T-helper 2 cell (primary cell): ENCODE data around the gene ZNHIT1.
A peak's percentile ranks its signal among the peaks of the same experiment; 100 is the strongest.

ENCODE experiments used
- DNase-seq, 5 experiments: peaks; one replicate each; pipeline versions ENCODE4 v3.0.0 to v3.0.0-alpha.2; 2012 to 2022
- total RNA-seq, 2 donors: gene quantifications; one replicate each; lab custom pipeline; 2026; lab: John Stamatoyannopoulos, UW

The ZNHIT1 gene
- total RNA-seq = 35.5 to 44.3 reads per million in 2 donors

DNA sequence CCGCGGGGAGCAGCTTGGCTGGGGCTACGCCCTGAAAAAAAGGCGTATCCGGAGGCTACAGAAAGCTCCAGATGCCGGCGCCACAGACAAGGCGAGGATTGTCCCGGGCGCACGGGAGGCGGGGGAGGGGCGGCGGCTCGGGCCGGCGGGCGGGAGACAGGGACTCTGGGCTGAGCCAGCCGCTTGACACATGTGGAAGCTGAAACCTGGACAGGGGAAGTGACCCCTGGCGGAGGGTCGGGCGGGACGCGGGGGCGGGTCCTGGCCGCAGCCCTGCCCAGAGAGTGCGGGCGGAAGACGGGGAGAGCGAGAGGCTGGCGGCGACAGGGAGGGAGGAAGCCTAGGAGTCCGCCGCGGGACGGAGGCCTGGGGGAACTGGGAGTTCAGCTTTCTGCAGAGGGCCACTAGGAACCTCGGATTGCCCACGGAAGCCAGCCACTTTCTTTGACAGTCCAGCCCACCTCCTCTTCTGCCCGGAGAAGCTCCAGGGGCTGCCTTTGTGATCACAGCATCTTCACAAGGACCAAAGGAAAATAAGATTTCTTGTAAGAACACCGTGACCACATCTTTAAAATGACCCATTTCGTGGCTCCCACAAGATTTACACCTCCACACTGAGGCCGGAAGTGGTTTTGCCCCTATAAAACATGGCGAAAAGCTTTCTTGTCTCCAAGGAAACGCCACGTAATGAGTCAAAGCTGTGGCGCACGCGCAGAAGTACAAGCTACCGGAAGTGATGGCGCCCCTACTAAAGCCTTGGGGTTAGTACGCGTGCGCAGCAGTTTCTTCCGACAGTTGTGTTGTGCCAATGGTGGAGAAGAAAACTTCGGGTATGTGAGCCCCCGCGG lies at the start of gene ZNHIT1, which contains the start of gene PLOD3:
ZNHIT1 (plus strand) TSS at position 778 of the 848 bp plus-strand sequence; CDS start at position 809, 31 bp downstream.
PLOD3 (minus strand) TSS at position 194 of the 848 bp plus-strand sequence. CDS start 307 bp downstream, outside the sequence.
- DNase-seq = peak; percentile 89 to 97 (median 94)

GRCh38 chr7:101168412-101169049 lies 49.4 kb upstream of the ZNHIT1 start:
- no peak for DNase-seq

DNA sequence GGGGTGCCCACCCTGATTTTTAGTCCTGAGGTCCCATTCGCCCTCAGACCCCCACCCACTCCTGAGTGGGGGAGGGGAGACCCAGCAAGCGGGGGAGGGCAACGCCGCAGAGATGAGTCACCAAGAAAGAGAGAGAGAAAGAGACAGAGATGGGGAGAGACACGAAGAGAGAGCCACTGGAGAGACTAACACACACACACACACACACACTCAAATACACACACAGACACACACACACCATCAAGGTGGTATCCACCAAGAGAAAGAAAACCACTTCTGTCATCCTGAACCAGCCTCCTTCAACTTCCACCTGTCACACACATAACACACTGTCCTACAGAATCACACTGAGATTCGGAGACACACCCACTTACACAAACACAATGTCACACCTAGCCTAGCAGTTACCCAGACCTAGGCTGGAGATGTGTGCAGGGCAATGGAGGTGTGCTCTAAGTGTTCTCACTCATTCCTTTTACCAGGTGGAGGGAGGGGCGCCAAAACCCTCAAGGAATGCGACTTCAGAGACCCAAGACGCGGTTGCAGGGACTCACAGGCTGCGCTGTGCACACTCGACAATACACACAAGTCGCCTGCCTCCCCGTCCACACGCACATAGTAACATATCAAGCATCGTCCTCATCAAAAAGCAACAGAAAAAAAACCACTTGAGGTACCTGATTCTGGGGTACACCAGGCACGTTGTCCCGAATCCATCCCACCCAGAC lies 48.7 kb upstream of the ZNHIT1 start:
- no peak for DNase-seq

DNA sequence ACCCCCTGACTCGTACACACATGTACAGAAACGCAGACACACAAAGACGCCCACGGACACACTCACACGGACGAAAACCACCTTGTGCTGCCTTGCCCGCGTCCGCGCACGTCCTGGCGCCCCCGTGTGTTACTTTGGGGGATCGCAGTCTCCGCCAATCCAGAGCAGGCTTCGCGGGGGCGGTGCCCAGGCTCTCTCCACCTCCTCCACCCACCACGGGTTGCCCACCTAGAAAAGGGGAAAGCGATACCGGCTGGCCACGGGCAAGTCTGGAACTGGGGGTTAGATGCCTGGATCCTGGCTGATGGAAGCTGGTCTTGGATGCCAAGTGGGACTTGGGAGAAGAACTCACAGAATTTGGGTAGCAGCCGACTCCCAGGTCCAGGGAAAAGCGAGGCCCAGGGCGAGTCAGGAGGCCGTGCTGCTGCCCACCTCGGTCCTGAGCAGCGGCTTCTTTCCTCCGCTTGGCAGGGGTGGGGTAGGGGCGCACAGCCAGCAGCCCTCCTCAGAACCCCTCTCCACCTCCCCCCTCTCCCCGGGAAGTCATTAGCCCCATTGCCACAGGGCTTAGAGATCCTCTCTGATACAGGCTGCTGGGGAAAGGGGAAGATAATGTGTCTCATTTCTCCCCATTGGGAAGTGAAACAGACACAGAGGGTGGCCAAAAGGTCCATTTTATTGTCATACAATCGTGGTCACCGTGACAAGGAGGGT lies 48.0 kb upstream of the ZNHIT1 start:
- peak; percentile 61 to 74 (median 69) for DNase-seq

DNA sequence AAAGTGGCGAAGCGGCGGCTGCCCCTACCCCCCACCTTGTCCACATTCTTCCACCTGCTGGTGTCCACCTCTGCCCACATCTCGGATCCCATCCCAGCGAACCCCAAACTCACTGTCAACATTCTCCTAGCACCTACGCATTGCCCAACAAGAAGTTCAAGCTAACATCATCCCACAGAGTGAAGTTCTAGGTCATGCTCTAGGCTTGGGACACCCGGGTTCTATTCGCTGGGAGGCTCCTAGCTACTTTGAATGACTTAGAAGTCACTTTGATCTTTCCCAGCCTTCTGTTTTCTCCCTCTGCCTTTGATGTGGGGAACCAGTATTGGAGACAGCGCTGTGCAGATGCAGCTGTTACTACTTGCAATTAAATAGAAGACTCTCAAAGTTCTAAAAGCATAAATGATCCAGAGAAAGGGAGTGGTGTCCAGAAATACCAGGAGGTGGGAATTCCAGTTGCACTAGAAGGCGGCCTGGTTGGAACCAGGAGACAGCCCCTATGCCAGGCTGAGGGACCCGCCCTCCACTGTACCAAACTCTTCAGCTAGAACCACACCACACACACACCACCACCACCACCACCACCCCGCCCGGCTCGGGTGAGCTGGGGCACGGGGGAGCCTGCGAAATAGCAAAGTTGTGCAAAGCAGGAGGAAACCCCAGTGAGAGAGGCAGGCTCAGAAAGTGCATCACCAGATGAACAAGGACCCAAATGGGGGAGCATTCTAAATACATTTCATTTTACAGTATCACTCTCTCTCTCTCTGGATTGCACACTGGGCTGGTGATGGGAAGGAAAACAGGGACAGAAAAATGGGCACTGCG lies 47.1 kb upstream of the ZNHIT1 start:
- DNase-seq = peak in 1 of 5 experiments; percentile 33

DNA sequence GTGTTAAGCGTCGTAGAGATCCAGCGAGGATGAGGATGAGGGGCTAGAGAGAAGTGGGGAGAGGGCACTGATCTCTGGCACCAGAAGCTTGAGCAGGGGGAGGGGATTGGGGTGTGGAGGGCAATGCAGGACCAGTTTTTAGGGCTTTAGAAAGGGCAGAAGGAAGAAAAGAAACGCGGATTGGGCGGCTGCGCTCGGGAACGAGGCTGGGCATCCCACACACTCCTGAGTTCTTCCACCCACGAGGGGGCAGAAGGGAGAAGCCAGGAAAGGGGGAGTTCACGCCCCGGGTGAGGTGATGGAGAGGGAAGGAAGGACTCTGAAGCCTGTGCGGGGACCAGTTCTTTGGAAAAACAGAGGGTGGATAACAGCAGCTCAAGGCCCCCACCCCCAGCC lies 46.5 kb upstream of the ZNHIT1 start:
- no peak for DNase-seq

DNA sequence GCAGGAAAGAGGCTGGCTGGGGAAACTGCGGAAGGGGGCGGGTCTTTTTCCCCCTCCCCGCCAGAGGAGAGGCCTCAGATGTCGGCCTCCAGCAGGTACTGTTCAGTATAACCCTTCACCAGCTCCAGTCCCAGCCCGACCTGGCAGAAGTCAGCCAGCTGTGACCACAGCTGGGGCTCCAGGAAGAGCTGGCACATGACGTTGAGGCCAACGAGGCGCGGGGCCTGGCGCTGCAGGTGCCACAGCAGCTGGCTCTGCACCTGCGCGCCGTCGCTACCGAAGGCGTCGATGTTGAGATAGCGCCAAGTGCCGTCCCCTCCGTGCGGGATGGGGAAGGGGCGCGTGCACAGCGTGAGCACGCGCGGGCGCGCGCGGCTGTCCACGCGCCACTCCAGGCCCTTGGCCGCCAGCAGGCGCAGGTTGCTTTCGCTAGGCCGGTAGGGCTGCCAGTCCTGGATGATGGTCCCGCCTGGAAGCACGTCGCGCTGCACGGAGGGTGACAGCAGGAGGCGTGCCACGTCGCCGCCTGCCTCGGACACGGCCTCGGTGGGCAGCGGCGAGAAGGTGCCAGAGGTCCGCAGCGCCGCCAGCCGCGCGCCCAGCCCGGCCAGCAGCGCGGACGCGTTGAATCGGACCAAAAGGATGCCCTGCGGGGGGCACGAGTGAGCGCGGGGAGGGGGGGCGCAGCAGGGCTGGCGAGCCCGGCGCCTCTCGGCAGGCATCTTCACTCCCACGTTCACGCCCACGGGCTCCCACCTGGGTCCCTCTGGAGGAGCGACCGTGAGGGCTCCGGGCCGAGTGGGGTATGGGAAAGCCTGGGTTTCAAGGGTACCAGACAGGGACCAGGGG lies 45.7 kb upstream of the ZNHIT1 start:
- DNase-seq = peak in 1 of 5 experiments; percentile 50

DNA sequence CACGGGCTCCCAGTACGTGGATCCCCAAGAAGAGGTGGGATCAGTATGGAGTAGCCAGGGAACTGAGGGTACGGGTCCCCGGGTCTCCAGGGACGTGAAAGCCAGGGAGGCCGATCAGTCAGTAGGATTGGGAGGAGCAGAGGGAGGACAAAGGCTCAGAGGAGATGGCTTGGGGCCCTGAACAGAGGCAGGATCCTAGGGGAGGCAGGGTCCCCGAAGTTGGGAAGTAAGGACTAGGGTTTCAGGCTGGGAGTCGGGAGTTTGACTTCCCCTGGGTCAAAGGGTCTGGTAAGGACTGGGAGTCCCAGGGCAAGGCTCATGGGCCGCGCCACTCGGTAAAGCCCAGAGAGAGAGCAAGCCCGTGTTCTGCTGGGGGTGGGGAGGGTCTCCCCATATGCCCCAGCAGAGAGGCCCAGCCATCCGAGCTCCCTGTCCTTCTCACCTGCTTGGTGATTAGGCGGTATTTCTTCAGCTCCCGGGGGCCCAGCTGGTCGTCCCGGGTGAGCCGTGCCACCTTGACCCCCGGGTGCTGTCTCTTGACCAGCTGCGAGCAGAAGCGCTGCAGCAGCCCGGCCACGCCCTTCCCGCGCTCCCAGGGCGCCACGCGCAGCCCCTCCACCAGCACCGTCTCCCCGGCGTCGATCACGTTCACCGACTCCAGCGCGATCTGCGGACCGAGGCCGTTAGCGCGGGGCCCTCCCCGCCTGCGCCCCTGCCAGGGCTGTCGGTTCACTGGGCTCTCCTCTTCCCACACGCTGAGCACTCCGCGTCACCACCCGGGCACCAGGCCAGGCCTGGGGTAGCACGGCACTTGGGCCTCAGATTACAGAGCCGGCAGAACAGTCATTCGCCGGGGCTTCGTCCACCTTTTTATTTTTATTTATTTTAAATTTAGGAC lies 44.9 kb upstream of the ZNHIT1 start:
- DNase-seq = no peak

DNA sequence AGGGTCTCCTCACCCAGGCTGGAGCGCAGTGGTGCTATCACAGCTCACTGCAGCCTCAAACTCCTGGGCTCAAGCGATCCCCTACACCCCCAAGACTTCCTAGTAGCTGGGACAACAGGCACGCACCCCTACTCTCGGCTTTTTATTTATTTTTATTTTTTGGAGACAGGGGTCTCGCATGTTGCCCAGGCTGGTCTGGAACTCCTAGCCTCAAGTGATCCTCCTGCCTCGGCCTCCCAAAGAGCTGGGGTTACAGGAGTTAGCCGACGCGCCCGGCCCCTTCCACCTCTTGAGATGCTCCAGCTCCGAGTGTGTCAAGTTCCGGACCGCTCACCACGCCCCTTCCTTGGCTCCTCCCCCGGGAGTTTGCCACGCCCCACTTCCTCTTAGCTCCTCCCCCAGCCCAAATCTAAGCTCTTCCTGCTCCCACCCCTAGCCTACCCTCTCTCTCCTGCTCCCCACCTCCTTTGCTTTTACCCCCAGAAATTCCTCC lies 44.2 kb upstream of the ZNHIT1 start:
- DNase-seq = peak in 4 of 5 experiments; percentile 30 to 70 (median 54)

GRCh38 chr7:101174322-101174854 lies 43.6 kb upstream of the ZNHIT1 start:
- DNase-seq = no peak

- DNase-seq = no peak
Measured at GRCh38 chr7:101175664-101176063, 42.3 kb upstream of the ZNHIT1 start.

DNA sequence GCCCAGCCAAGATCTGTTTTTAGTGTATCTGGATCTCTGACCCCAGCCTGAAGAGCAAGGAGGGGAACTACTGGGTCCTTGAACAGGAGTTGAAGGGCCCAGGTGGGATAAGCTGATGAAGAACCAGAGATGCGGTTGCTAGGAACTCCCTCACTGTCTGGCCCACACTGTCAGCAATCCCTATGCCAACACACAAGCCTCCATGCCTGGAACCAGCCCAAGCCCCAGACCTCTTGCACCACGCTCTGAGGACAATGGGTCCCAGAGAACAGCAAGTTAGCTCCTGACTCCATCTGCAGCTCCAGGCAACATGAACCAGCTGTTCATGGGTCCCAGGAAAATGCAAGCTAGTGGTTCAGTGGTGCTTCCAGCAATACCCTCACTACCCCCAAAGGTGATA lies 40.3 kb upstream of the ZNHIT1 start:
- DNase-seq = no peak

DNA sequence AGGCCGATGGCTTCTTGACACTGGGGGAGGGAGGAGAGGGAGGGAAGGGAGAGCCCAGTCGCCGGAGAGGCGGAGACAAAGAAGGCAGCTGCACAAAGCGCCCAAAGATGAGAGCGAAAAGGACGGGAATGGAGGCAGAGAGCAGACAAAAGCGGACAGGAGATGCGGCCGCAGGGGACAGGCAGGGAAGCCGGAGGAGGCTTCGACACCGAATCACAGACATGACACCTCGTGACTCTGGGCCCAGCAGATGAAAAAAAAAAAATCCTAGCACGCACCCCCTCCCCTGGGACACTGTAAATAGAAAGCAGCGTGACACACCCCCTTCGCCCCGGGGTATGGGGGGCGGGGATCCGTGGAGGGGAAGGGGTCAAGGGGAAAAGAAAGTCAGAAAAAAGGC lies 38.8 kb upstream of the ZNHIT1 start:
- DNase-seq = no peak

DNA sequence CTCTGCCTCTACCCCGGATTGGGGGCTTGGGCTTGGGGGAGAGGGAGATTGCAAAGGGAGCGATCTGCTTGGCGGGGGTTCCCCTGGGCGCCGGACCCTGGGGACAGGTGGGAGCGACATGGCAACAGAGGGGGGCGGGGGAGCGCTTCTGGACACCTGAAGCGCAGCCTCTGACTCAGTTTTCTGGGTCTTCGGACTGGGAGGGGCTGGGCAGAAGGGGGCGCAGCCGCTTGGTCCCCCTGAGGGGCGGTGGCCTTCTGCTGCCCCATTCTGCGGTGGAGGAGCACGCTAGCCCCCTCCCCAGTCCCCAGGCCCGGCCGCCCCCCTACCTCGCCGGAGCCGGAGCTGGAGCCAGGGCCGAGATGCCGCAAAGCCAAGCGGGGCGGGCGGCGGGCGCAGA lies 38.3 kb upstream of the ZNHIT1 start:
- DNase-seq = no peak

DNA sequence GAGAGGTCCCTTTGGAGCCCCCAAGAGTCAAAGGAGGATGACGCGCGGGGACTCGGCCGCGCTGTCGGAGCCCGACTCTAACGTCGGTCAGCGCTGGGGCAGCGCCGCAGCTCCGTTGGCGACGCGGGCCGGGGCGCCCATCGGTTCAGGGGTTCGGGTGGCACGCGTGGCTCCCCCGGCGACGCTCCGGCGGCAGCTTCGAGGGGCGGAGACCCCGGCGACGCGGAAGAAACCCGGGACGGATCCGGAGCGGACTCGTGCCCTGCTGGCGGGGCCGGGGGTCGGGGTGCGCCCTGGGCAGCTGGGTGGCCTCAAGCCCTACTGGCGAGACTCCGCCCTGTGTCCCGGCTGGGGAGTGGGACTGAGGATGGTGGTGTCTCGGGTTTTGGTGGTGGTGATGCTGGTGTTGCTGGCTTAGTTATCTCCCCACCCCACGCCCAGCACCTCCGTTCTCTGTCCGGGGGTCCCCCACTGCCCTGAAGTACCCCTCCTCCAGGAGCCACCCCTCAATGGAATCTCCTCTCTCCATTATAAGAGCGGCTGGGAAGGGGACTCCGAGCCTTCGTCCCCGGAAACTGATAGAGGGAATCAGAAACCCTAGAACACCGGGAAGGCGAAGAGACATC lies 37.7 kb upstream of the ZNHIT1 start, which contains the start of gene NAT16:
NAT16 (minus strand) TSS at position 164 of the 626 bp plus-strand sequence. CDS start 5,486 bp downstream, outside the sequence.
- DNase-seq = no peak

DNA sequence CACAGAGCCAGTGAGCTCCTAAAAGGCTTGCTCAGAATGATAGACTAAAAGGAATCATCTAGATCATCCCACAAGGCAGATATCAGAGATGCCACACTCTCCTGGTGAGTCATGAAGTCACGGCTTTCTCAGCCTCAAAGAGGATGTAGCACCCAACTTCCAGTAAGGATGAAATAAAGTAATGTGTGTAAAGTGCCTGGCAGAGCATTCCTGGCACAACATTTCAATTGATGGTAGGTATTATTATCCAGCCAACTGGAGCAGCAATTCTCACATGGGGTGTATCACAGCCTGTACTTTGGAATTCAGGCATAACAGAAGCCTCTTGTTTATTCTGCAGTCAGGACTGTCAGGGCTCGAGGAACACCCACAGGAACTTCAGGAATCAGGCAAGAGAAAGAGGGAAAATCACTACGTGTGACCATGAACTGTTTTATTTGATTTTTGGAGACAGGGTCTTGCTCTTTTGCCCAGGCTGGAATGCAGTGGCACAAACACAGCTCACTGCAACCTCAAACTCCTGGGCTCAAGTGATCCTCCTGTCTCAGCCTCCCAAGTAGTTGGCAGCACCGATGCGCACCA lies 32.6 kb upstream of the ZNHIT1 start:
- no peak for DNase-seq

GRCh38 chr7:101186194-101186593 lies 31.8 kb upstream of the ZNHIT1 start:
- no peak for DNase-seq
